Fibroblast of gingiva (primary cell): ENCODE measurements around the gene ADRM1.

Experiments used
- DNase-seq: peaks from one replicate; pipeline ENCODE4 v3.0.0-alpha.2; 2011; ENCODE audit warnings: low read depth

The ADRM1 gene

GRCh38 chr20:62298577-62299249, 4.1 kb upstream of the ADRM1 start:
- DNase-seq = no peak

- DNase-seq = no peak
Measured at GRCh38 chr20:62299666-62300236, 3.0 kb upstream of the ADRM1 start.

- DNase-seq = no peak
Measured at GRCh38 chr20:62300319-62300718, 2.5 kb upstream of the ADRM1 start.

GRCh38 chr20:62301111-62301668, 1.6 kb upstream of the ADRM1 start:
- no peak for DNase-seq

GRCh38 chr20:62301773-62302340, 940 bp upstream of the ADRM1 start:
- DNase-seq = peak; percentile 93

GRCh38 chr20:62303062-62303339, 204 bp downstream of the ADRM1 start:
- no peak for DNase-seq

GRCh38 chr20:62303340-62304226, 786 bp downstream of the ADRM1 start:
- no peak for DNase-seq

GRCh38 chr20:62304331-62305148, 1.7 kb downstream of the ADRM1 start:
- no peak for DNase-seq

GRCh38 chr20:62305149-62305764, 2.5 kb downstream of the ADRM1 start:
- peak; percentile 6 for DNase-seq

- DNase-seq = no peak
Measured at GRCh38 chr20:62305765-62306413, 3.1 kb downstream of the ADRM1 start.

- DNase-seq = no peak
Measured at GRCh38 chr20:62306414-62307187, 3.8 kb downstream of the ADRM1 start.

GRCh38 chr20:62307226-62308101, 4.7 kb downstream of the ADRM1 start:
- DNase-seq = no peak

GRCh38 chr20:62308102-62308822, 5.5 kb downstream of the ADRM1 start:
- DNase-seq = no peak

GRCh38 chr20:62309198-62309944, 6.6 kb downstream of the ADRM1 start:
- DNase-seq = no peak

- no peak for DNase-seq
Measured at GRCh38 chr20:62309947-62310756, 7.4 kb downstream of the ADRM1 start.

- no peak for DNase-seq
Measured at GRCh38 chr20:62310757-62311121, 7.9 kb downstream of the ADRM1 start.

- no peak for DNase-seq
Measured at GRCh38 chr20:62311150-62311549, 8.4 kb downstream of the ADRM1 start.
